ENCODE measurements around the gene POGK. TPM values are rescaled to one million over a fixed set of nuclear protein-coding genes. Genes with fewer than 3 reads are reported as not detected.

POGK gene
- total and polyA plus RNA-seq, 9 of the 15 experiments (the other 6 are each of a cell fraction or from before 2014, with no cell fraction given): 6.1 to 44.5 (median 24.3) TPM

DNA sequence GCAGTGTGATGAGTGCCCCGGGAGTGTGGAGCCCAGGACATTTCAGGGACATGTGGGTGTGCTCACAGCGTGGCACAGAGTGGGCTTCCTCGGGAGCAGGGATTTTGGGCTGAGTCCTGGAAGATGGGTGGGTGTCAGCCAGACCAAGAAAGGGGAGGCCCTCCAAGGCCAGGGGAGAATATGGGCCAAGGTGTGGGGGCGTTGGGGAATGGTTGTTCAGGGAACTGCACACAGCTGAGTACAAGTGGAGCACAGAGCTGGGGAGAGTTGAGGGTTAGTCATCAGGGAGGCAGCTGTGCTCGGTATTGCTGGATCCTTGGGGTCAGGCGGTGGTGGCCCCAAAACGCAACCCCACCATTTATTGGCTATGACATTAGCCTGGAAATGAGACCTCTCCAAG lies 5.5 kb downstream of the POGK start (continued):
- TF ChIP-seq, protein P1, sequence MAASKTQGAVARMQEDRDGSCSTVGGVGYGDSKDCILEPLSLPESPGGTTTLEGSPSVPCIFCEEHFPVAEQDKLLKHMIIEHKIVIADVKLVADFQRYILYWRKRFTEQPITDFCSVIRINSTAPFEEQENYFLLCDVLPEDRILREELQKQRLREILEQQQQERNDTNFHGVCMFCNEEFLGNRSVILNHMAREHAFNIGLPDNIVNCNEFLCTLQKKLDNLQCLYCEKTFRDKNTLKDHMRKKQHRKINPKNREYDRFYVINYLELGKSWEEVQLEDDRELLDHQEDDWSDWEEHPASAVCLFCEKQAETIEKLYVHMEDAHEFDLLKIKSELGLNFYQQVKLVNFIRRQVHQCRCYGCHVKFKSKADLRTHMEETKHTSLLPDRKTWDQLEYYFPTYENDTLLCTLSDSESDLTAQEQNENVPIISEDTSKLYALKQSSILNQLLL (CRISPR knock-in tag; IDR thresholded peaks at IDR 0.05; ENCODE audit: borderline replicate concordance): no peak

DNA sequence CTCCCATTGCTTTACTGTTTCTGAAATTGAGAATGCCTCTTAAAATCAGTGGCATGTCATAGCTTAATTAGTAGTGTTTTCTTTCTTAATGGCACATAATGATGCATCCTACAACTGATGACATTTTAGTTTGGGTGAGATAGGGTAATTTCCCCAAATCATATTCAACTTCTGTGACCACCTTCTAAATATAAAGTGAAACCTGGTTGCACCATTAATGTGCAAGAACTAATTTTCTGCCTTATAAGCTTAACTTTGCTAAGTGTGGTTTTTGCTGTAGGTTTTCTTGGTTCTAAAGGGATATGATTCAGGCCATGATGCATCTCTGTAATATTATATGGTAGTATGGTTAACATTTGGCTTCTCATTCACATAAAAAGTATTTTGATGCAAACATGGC lies 8.9 kb downstream of the POGK start:
- no peak for FAIRE-seq

More for the DNA sequence above, 8.9 kb downstream of the POGK start:
- POLR2A ChIA-PET: interaction anchor here (1.0 to 2.3 kb wide), 3 partner anchors 10 to 230 kb away, joined by 3 to 10 read pairs (median 6); partner anchors contain the start of gene POGK
- H3K27me3 ChIP-seq (ENCODE audit: control insufficient read depth in 2 of 2, insufficient read depth in 2 of 2, low read length in 2 of 2): no peaks in the 10 kb centered on the region
- H3K9me3 ChIP-seq (replicated peaks; ENCODE audit: control insufficient read depth, insufficient read depth, low read depth, low read length): no peaks in the 10 kb centered on the region
- intact Hi-C loops (cut with micrococcal nuclease) (no loop called here), in situ Hi-C loops (cut with MboI) (no loop called here)
- H3K4me1 ChIP-seq (replicated peaks in 1 of 2; ENCODE audit: control insufficient read depth in 2 of 2, insufficient read depth in 2 of 2, low read length in 2 of 2): no peaks in the 10 kb centered on the region; a peak in 2 of 5 replicates
- peaks cover 99% of the 10 kb centered on the region for H3K36me3 ChIP-seq (ENCODE audit: control insufficient read depth, insufficient read depth, low read length)
- BruUV-seq (replicated peaks): no TSS peak
- H3K27ac ChIP-seq (ENCODE audit: extremely low read depth, low read depth, low read length): no peak overlapping the region
- no peaks in the 10 kb centered on the region for H3K79me2 ChIP-seq (ENCODE audit: control insufficient read depth, insufficient read depth, low read length)
- TF ChIP-seq CREB1 (IDR thresholded peaks at IDR 0.05): no peak
- TF ChIP-seq CREB1 (CRISPR knock-in tag; IDR thresholded peaks at IDR 0.05): no peak
- no peak for TF ChIP-seq FOXK1 (CRISPR knock-in tag; IDR thresholded peaks at IDR 0.05; ENCODE audit: borderline replicate concordance)
- TF ChIP-seq, protein P2, sequence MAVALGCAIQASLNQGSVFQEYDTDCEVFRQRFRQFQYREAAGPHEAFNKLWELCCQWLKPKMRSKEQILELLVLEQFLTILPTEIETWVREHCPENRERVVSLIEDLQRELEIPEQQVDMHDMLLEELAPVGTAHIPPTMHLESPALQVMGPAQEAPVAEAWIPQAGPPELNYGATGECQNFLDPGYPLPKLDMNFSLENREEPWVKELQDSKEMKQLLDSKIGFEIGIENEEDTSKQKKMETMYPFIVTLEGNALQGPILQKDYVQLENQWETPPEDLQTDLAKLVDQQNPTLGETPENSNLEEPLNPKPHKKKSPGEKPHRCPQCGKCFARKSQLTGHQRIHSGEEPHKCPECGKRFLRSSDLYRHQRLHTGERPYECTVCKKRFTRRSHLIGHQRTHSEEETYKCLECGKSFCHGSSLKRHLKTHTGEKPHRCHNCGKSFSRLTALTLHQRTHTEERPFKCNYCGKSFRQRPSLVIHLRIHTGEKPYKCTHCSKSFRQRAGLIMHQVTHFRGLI (CRISPR knock-in tag; IDR thresholded peaks at IDR 0.05): no peak
- no peak for TF ChIP-seq ZBTB8A (IDR thresholded peaks at IDR 0.05; ENCODE audit: partially characterized antibody)
- no peak for TF ChIP-seq ZNF644 (tag; IDR thresholded peaks at IDR 0.05; ENCODE audit: low read depth)
- DNase-seq (ENCODE audit: extremely low read depth in 1 of 4, low spot score in 3 of 4) (no peak), ATAC-seq (no peak)
- H3K4me2 ChIP-seq (ENCODE audit: insufficient read depth, low read length): no peak overlapping the region
- CTCF ChIA-PET (ENCODE audit: low intra/inter-chr PET ratio): no interaction called here
- H4K20me1 ChIP-seq (replicated peaks; ENCODE audit: control insufficient read depth, insufficient read depth, low read length): peaks cover 4% of the 10 kb centered on the region; the same call in 1 of the 2 replicates
- H2AFZ ChIP-seq (ENCODE audit: low read depth, low read length): no peak overlapping the region
- no peak overlapping the region for H3K9ac ChIP-seq (ENCODE audit: insufficient read depth in 1 of 2, low read depth in 2 of 2, low read length in 2 of 2)
- H3K4me3 ChIP-seq: no peak overlapping the region
- no peaks in the 10 kb centered on the region for H3K9me1 ChIP-seq (ENCODE audit: control insufficient read depth, insufficient read depth, low read length)
